Thyroid gland (tissue), 4 donors: ENCODE data around the gene OR51G1. TPM values are rescaled to one million over a fixed set of nuclear protein-coding genes. Genes with fewer than 3 reads are reported as not detected.
"Not testable (repeated sequence)": the region's sequence is repeated elsewhere in the genome, so short reads cannot be mapped to it uniquely, and the experiment has no call there.

Experiments
- DNase-seq, 2 donors: peaks; one replicate each; pipeline ENCODE4 v3.0.0-alpha.2; 2019
- H3K27ac ChIP-seq, 3 donors: fragments of 200-600 bp; sonication (generic); 1 replicate in 2 of 3; 2 replicates in 1 of 3; pipeline ENCODE4 v1.5.1; 2016 to 2019; ENCODE audit warnings: mild to moderate bottlenecking in 1 of 3, moderate library complexity in 1 of 3
- H3K27me3 ChIP-seq: fragments of 200-600 bp; sonication (generic); one replicate; pipeline ENCODE4 v1.5.1; 2019
- H3K36me3 ChIP-seq, 2 donors: fragments of 200-600 bp; sonication (generic); one replicate each; pipeline ENCODE4 v1.5.1; 2016 to 2019
- H3K4me1 ChIP-seq, 2 donors: fragments of 200-600 bp; sonication (generic); one replicate each; pipeline ENCODE4 v1.5.1; 2017 to 2019
- H3K4me3 ChIP-seq, 3 donors: fragments of 200-600 bp; sonication (generic); replicated peaks in 1 of 3; 1 replicate in 2 of 3; 2 replicates in 1 of 3; pipeline ENCODE4 v1.5.1; 2016; ENCODE audit warnings: mild to moderate bottlenecking in 1 of 3
- H3K9me3 ChIP-seq: fragments of 200-600 bp; sonication (generic); one replicate; pipeline ENCODE4 v1.5.1; 2017
- POLR2A ChIP-seq, 2 donors: fragments of 450-650 bp; IDR thresholded peaks; one replicate each; pipeline ENCODE4 v1.6.1; 2017; ENCODE audit warnings: antibody characterized with exemption in 2 of 2, mild to moderate bottlenecking in 2 of 2, moderate library complexity in 1 of 2
- WGBS, 2 donors: methylation state at CpG; one replicate each; pipeline ENCODE4 v1.1.5; 2017; 5-methylcytosine and 5-hydroxymethylcytosine counted together
- intact Hi-C: fragments of 100-400 bp; cut with DNase I; formaldehyde crosslinking; loops from one replicate; pipeline ENCODE4 v1.15.1; 2023
- total RNA-seq, 4 donors: library from RNA; depleted of rRNA; stranded (reverse); fragments of >200 nt; gene quantifications; one replicate each; pipeline ENCODE4 v1.2.3, GENCODE V29; 2016
- TF ChIP-seq, protein P1 (sequence below), 6 experiments: fragments of 200-600 bp in 3 of 6; fragments of 450-650 bp in 3 of 6; sonication (generic) in 3 of 6; IDR thresholded peaks; one replicate each; pipeline ENCODE4 v1.5.1; 2016 to 2019; ENCODE audit warnings: antibody characterized with exemption in 6 of 6, mild to moderate bottlenecking in 2 of 6, inconsistent platforms in 1 of 6, moderate library complexity in 1 of 6

Gene OR51G1, protein sequence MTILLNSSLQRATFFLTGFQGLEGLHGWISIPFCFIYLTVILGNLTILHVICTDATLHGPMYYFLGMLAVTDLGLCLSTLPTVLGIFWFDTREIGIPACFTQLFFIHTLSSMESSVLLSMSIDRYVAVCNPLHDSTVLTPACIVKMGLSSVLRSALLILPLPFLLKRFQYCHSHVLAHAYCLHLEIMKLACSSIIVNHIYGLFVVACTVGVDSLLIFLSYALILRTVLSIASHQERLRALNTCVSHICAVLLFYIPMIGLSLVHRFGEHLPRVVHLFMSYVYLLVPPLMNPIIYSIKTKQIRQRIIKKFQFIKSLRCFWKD
- total RNA-seq = not detected

DNA sequence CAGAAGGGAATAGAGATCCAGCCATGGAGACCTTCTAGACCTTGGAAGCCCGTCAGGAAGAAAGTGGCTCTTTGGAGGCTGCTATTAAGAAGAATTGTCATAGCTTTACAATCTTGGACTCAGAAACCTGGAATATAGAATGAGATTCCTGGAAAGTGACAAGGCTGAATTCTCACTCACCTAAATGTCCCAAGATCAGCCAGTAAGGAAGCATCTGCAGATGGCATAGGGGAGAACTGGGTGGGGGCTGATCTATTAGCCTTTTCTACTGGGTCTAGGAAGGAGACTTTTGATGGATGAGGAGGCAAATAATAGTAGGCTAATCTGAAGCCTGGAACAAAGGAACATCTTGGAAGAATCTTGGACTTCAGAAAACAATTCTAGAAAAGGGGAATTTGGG is at the start of gene OR51G1:
TSS of gene OR51G1 (minus strand) at position 101 of the 400 bp plus-strand sequence. CDS start at position 101, 0 bp downstream.
- DNase-seq = no peak
- H3K4me1 ChIP-seq = no peaks in the 10 kb centered on the region
- H3K36me3 ChIP-seq = no peaks in the 10 kb centered on the region
- WGBS, 2 donors = 88 to 94% methylated on average over 1 of the region's 1 CpG
- H3K4me3 ChIP-seq = no peak within 1 kb of the TSS
- TF ChIP-seq, protein P1, sequence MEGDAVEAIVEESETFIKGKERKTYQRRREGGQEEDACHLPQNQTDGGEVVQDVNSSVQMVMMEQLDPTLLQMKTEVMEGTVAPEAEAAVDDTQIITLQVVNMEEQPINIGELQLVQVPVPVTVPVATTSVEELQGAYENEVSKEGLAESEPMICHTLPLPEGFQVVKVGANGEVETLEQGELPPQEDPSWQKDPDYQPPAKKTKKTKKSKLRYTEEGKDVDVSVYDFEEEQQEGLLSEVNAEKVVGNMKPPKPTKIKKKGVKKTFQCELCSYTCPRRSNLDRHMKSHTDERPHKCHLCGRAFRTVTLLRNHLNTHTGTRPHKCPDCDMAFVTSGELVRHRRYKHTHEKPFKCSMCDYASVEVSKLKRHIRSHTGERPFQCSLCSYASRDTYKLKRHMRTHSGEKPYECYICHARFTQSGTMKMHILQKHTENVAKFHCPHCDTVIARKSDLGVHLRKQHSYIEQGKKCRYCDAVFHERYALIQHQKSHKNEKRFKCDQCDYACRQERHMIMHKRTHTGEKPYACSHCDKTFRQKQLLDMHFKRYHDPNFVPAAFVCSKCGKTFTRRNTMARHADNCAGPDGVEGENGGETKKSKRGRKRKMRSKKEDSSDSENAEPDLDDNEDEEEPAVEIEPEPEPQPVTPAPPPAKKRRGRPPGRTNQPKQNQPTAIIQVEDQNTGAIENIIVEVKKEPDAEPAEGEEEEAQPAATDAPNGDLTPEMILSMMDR (IDR thresholded peaks at IDR 0.05) = no peak
- no peak for TF ChIP-seq POLR2A (IDR thresholded peaks at IDR 0.05)
- no peaks in the 10 kb centered on the region for H3K9me3 ChIP-seq
- H3K27ac ChIP-seq = no peak within 1 kb of the TSS
- no peaks in the 10 kb centered on the region for H3K27me3 ChIP-seq
- intact Hi-C loops = no loop called here

DNA sequence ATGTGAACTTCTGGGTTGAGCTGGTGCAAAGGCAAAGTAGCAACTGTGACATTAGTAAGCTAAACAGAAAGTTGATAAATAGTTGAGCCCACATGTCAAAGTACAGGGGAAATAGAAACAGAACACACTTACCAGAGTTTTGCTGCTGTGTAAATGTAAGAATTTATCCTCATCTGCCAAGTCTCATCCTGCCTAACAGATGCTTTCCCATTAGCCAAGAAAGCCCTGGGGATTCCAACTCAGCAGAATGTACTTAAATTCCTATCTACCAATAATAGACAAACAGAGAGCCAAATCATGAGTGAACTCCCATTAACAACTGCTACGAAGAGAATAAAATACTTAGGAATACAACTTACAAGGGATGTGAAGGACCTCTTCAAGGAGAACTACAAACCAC is 38.7 kb upstream of the OR51G1 start:
- intact Hi-C loops = no loop called here

DNA sequence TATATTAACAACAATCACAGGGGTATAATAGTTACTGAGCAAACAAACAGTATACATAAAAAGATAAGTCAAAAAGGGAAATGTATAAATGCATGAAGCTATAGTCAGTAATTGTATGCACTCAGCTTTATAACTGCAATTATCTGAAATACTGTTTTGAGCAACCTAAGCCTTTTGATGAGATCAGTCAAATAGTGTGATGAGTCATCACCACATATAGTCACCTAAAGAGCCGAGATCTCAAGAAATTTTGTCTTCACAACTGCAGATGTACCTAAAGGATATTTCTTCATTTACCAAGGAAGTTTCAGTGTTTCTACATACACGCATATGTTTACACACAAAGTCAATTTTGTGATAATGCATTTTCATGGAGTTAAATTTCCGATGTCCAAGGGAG is 36.7 kb upstream of the OR51G1 start:
- Histone ChIP-seq H3K27me3 (no peaks in the 10 kb centered on the region), H3K4me1 (no peaks in the 10 kb centered on the region), H3K9me3 (no peaks in the 10 kb centered on the region), H3K27ac (no peak overlapping the region), H3K36me3 (no peaks in the 10 kb centered on the region), H3K4me3 (no peak overlapping the region)
- WGBS, 2 donors = 88 to 91% methylated on average over 3 of the region's 3 CpGs
- no peak for TF ChIP-seq POLR2A (IDR thresholded peaks at IDR 0.05)
- TF ChIP-seq, protein P1 (IDR thresholded peaks at IDR 0.05) = no peak
- intact Hi-C loops = no loop called here
- DNase-seq = no peak

More for the DNA sequence above, 38.7 kb upstream of the OR51G1 start:
- H3K9me3 ChIP-seq = no peaks in the 10 kb centered on the region
- no peak for DNase-seq
- H3K27ac ChIP-seq = no peak overlapping the region
- no peak overlapping the region for H3K4me3 ChIP-seq
- H3K4me1 ChIP-seq = no peaks in the 10 kb centered on the region
- TF ChIP-seq, protein P1 (IDR thresholded peaks at IDR 0.05) = no peak
- TF ChIP-seq POLR2A (IDR thresholded peaks at IDR 0.05) = no peak
- no peaks in the 10 kb centered on the region for H3K36me3 ChIP-seq
- H3K27me3 ChIP-seq = no peaks in the 10 kb centered on the region
- WGBS, 2 donors = 45 to 49% methylated on average over 1 of the region's 1 CpG

DNA sequence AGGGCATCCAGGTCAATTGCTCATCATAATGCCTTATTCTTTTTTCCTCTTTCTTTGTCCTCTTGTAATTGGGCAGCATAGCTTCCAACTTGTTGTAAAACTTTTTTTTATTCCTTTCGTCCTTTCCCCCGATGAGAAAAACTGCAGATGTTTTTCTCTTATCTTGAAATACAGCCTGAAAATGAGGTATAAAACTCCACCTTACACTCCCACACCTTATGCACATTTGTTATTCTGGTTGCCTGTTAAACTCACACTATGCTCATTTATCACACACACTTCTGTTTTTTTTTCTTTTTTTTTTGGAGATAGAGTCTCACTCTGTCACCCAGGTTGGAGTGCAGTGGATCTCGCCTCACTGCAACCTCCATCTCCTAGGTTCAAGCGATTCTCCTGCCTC is 33.3 kb upstream of the OR51G1 start:
- Histone ChIP-seq H3K4me1 (no peaks in the 10 kb centered on the region), H3K4me3 (no peak overlapping the region), H3K36me3 (no peaks in the 10 kb centered on the region), H3K9me3 (no peaks in the 10 kb centered on the region), H3K27ac (no peak overlapping the region), H3K27me3 (no peaks in the 10 kb centered on the region)
- DNase-seq = no peak
- TF ChIP-seq POLR2A (IDR thresholded peaks at IDR 0.05) = no peak
- TF ChIP-seq, protein P1 (IDR thresholded peaks at IDR 0.05) = no peak
- 86 to 88% methylated on average over 4 of the region's 4 CpGs for WGBS, 2 donors
- intact Hi-C loops = no loop called here

DNA sequence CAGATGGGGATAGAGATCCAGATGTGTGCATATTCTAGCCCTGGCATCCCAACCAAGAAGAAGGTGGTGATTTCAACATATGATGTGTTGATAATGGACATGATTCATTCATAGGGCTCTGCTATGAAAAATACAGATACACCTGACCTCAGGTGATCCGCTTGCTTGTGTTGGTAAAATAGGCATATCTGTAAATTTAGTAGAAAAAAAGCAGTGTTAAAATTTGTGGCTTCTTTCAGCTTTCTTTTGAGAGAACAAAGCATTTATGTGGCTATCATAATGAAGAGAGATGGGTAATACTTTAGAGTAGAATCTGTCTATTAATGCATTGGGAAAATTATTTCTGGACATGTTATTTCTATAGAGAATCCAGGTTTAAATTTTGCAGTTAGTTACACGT is 31.5 kb upstream of the OR51G1 start, which contains the start of gene OR51A2:
TSS of gene OR51A2 (minus strand) at position 101 of the 400 bp plus-strand sequence. CDS start at position 101, 0 bp downstream.
- H3K27ac ChIP-seq, H3K4me1 ChIP-seq, H3K4me3 ChIP-seq, H3K36me3 ChIP-seq, DNase-seq, H3K9me3 ChIP-seq, intact Hi-C loops, H3K27me3 ChIP-seq: not testable (repeated sequence)
- 82 to 86% methylated on average over 2 of the region's 2 CpGs for WGBS, 2 donors
